ENCODE results near the gene KCTD17.
A peak's percentile ranks its signal among the peaks of the same experiment; 100 is the strongest.

DNA sequence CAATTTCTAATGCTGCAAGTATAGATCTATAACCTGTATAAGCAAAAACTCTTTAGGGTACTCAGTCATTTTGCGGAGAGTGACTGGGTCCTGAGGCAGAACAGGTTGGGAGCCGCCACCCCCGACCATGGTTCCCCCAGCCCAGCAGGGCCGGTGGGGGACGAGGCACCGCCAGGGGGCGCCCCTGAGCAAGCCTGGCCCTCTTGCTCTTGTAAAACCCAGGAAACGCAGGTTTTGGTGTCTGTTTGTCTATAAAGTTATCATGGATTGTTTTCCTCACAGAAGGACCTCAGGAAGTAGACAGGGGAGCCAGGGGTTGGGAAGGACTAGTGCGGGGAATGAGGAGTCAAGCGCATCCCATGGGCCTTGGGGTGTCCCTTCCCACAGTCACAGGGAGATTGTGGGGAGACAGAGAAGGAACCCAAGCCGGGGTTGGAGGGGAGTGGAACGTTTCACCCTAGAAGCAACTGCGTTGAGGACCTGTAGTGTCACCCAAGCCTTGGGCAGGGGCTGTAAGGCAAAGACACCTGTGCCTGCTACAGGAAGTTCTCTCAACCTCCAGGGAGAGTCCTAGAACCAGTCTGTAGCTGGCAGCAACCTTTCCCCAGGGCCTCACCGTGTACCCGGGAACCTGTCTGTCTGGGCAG is 26.4 kb downstream of the KCTD17 start:
- TF ChIP-seq, protein P1, sequence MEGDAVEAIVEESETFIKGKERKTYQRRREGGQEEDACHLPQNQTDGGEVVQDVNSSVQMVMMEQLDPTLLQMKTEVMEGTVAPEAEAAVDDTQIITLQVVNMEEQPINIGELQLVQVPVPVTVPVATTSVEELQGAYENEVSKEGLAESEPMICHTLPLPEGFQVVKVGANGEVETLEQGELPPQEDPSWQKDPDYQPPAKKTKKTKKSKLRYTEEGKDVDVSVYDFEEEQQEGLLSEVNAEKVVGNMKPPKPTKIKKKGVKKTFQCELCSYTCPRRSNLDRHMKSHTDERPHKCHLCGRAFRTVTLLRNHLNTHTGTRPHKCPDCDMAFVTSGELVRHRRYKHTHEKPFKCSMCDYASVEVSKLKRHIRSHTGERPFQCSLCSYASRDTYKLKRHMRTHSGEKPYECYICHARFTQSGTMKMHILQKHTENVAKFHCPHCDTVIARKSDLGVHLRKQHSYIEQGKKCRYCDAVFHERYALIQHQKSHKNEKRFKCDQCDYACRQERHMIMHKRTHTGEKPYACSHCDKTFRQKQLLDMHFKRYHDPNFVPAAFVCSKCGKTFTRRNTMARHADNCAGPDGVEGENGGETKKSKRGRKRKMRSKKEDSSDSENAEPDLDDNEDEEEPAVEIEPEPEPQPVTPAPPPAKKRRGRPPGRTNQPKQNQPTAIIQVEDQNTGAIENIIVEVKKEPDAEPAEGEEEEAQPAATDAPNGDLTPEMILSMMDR (IDR thresholded peaks at IDR 0.05; ENCODE audit: borderline replicate concordance, extremely low read depth, low read length, poor library complexity, severe bottlenecking) = peak; percentile 99
- no peak for TF ChIP-seq EZH2 (IDR thresholded peaks at IDR 0.05; ENCODE audit: borderline replicate concordance, low read depth, low read length, severe bottlenecking)
